Tibial nerve (tissue), 4 donors: ENCODE results near the gene EXD1. TPM values are rescaled to one million over a fixed set of nuclear protein-coding genes. Genes with fewer than 3 reads are reported as not detected.
A peak's percentile ranks its signal among the peaks of the same experiment; 100 is the strongest.

Experiments
- DNase-seq, 2 donors: peaks; one replicate each; pipeline ENCODE4 v3.0.0-alpha.2; 2019; ENCODE audit warnings: low spot score in 2 of 2
- H3K27ac ChIP-seq, 4 donors: fragments of 200-600 bp; sonication (generic) in 3 of 4; one replicate each; pipeline ENCODE4 v1.5.1; 2017 to 2019; ENCODE audit warnings: mild to moderate bottlenecking in 1 of 4
- H3K27me3 ChIP-seq, 2 donors: fragments of 200-600 bp; sonication (generic) in 1 of 2; one replicate each; pipeline versions ENCODE4 v1.5.1 to v1.6.0; 2017 to 2019
- H3K36me3 ChIP-seq, 3 donors: fragments of 200-600 bp; sonication (generic); one replicate each; pipeline ENCODE4 v1.5.1; 2018 to 2019
- H3K4me1 ChIP-seq, 4 donors: fragments of 200-600 bp; sonication (generic) in 3 of 4; one replicate each; pipeline ENCODE4 v1.5.1; 2017 to 2019
- H3K4me3 ChIP-seq, 4 donors: fragments of 200-600 bp; sonication (generic) in 3 of 4; one replicate each; pipeline ENCODE4 v1.5.1; 2017 to 2019; ENCODE audit warnings: mild to moderate bottlenecking in 1 of 4, moderate library complexity in 1 of 4
- H3K9me3 ChIP-seq, 4 donors: fragments of 200-600 bp; sonication (generic) in 3 of 4; one replicate each; pipeline ENCODE4 v1.5.1; 2017 to 2019
- EP300 ChIP-seq, 2 donors: sonication (generic); formaldehyde crosslinking; IDR thresholded peaks; one replicate each; pipeline ENCODE4 v1.6.1; 2017; ENCODE audit warnings: antibody characterized with exemption in 2 of 2, mild to moderate bottlenecking in 1 of 2
- POLR2A ChIP-seq, 2 donors: fragments of 450-650 bp; IDR thresholded peaks; one replicate each; pipeline ENCODE4 v1.6.1; 2017; ENCODE audit warnings: antibody characterized with exemption in 2 of 2, mild to moderate bottlenecking in 2 of 2, moderate library complexity in 2 of 2
- WGBS, 2 donors: methylation state at CpG; one replicate each; pipeline ENCODE4 v1.1.5; 2018; 5-methylcytosine and 5-hydroxymethylcytosine counted together
- total RNA-seq, 4 donors: library from RNA; depleted of rRNA; stranded (reverse); fragments of >200 nt; gene quantifications; one replicate each; pipeline ENCODE4 v1.1.0, GENCODE V29; 2016
- TF ChIP-seq, protein P1 (sequence below), 5 experiments: fragments of 200-600 bp in 3 of 5; fragments of 450-650 bp in 2 of 5; sonication (generic) in 3 of 5; IDR thresholded peaks; one replicate each; pipeline ENCODE4 v1.5.1; 2016 to 2019; ENCODE audit warnings: antibody characterized with exemption in 5 of 5, mild to moderate bottlenecking in 3 of 5, moderate library complexity in 2 of 5

EXD1 gene
- total RNA-seq, 4 donors from 2014 or later, result not detected

DNA sequence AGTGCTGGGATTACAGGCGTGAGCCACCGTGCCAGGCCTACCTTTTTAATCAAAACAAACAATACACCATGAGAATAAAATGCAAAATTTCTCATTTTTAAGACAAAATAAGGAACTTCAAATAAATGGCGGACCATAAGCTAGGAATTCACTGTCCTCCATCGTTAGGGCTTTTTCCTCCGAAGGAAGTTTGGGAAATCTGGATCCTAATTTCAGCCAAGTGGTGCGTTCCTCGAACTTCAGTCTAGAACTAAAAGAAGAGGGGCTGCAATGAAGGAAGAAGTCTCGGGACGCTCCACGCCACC lies 260 bp downstream of the EXD1 start:
- H3K27ac ChIP-seq, result peak overlapping the region in 3 of 4 donors; percentile 91 to 96 (median 92)
- no peaks in the 10 kb centered on the region for H3K27me3 ChIP-seq
- H3K4me1 ChIP-seq, result peaks cover 0 to 28% (median 10%) of the 10 kb centered on the region in 4 donors
- 28 to 32% methylated on average over 10 of the region's 10 CpGs for WGBS, 2 donors
- no peaks in the 10 kb centered on the region for H3K36me3 ChIP-seq
- H3K4me3 ChIP-seq, result peak overlapping the region; percentile 70 to 98 (median 90)
- H3K9me3 ChIP-seq, result no peaks in the 10 kb centered on the region
- DNase-seq, result no peak
- TF ChIP-seq EP300 (IDR thresholded peaks at IDR 0.05), result no peak
- TF ChIP-seq, protein P1, sequence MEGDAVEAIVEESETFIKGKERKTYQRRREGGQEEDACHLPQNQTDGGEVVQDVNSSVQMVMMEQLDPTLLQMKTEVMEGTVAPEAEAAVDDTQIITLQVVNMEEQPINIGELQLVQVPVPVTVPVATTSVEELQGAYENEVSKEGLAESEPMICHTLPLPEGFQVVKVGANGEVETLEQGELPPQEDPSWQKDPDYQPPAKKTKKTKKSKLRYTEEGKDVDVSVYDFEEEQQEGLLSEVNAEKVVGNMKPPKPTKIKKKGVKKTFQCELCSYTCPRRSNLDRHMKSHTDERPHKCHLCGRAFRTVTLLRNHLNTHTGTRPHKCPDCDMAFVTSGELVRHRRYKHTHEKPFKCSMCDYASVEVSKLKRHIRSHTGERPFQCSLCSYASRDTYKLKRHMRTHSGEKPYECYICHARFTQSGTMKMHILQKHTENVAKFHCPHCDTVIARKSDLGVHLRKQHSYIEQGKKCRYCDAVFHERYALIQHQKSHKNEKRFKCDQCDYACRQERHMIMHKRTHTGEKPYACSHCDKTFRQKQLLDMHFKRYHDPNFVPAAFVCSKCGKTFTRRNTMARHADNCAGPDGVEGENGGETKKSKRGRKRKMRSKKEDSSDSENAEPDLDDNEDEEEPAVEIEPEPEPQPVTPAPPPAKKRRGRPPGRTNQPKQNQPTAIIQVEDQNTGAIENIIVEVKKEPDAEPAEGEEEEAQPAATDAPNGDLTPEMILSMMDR (IDR thresholded peaks at IDR 0.05), result no peak
- TF ChIP-seq POLR2A (IDR thresholded peaks at IDR 0.05), result no peak

DNA sequence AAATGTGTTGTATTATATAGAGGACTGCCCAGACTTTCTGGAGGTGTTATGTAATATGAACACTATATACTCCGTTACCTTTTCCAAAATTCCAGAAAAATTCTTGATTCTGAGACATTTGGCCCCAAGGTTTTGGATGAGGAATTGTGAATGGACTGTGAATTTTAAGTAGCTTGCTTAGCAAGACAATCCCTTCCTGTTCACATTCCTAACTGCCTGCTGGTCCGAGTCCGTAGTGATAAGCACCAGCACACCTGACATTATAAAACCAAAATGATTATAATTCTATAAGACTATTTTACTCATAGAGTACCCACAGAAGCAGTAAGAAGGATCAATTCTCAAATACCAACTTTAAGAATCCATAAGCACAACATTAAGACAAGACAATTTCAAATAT lies 11.2 kb downstream of the EXD1 start:
- Histone ChIP-seq H3K4me3 (no peak overlapping the region), H3K4me1 (no peaks in the 10 kb centered on the region), H3K27ac (no peak overlapping the region), H3K36me3 (no peaks in the 10 kb centered on the region), H3K27me3 (peaks cover 0 to 11% of the 10 kb centered on the region in 2 donors), H3K9me3 (no peaks in the 10 kb centered on the region)
- TF ChIP-seq, protein P1 (IDR thresholded peaks at IDR 0.05), result no peak
- TF ChIP-seq EP300 (IDR thresholded peaks at IDR 0.05) (no peak), POLR2A (IDR thresholded peaks at IDR 0.05) (no peak)
- DNase-seq, result no peak
- WGBS, 2 donors, result 62 to 65% methylated on average over 3 of the region's 3 CpGs

DNA sequence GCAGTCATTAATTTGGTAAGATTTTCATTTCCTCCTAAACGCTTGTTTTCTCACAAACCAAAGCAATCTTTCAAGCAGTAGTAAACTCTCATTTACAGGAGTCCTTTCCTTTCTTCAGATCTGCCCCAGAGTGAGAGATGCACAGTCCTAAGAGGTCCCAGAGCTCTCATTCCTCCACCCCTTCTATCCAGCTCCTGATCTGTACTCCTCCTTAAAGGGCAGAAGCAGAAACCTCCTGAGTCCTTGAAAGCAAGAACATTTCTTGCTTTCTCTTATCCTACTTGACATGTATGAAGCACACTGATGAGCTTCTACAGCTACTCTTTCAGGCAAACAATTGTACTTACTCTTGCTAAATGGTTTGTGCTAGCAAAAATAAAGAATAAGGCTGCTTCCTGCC lies 11.7 kb downstream of the EXD1 start:
- no peaks in the 10 kb centered on the region for H3K36me3 ChIP-seq
- no peak for DNase-seq
- no peak overlapping the region for H3K27ac ChIP-seq
- WGBS, 2 donors, result 38 to 41% methylated on average over 1 of the region's 1 CpG
- TF ChIP-seq, protein P1 (IDR thresholded peaks at IDR 0.05), result no peak
- no peak for TF ChIP-seq EP300 (IDR thresholded peaks at IDR 0.05)
- TF ChIP-seq POLR2A (IDR thresholded peaks at IDR 0.05), result no peak
- peaks cover 0 to 15% of the 10 kb centered on the region in 2 donors for H3K27me3 ChIP-seq
- no peak overlapping the region for H3K4me3 ChIP-seq
- H3K9me3 ChIP-seq, result no peaks in the 10 kb centered on the region
- H3K4me1 ChIP-seq, result no peaks in the 10 kb centered on the region

DNA sequence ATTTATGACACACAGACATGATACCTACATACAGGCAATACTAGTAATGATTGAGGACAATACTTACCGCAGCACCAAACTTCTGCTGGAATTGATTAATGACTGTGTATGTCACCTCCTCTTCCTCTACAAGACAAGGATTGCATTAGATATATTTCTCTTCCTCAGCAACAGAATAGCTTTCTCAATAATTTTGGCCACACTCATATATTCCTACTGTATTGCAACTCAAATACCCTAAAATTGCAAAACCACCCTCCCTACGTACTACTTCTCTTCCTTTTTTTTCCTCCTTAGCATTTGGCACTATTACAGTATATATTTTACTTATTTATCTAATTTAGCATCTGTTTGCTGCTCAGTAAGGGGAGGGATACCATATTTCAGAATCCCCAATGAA lies 14.8 kb downstream of the EXD1 start:
- TF ChIP-seq POLR2A (IDR thresholded peaks at IDR 0.05) (no peak), EP300 (IDR thresholded peaks at IDR 0.05) (no peak)
- TF ChIP-seq, protein P1 (IDR thresholded peaks at IDR 0.05), result no peak
- Histone ChIP-seq H3K27me3 (peaks cover 0 to 33% of the 10 kb centered on the region in 2 donors), H3K36me3 (no peaks in the 10 kb centered on the region), H3K4me1 (no peaks in the 10 kb centered on the region), H3K9me3 (no peaks in the 10 kb centered on the region), H3K27ac (no peak overlapping the region), H3K4me3 (no peak overlapping the region)
- DNase-seq, result no peak
- 76 to 77% methylated on average over 2 of the region's 2 CpGs for WGBS, 2 donors

DNA sequence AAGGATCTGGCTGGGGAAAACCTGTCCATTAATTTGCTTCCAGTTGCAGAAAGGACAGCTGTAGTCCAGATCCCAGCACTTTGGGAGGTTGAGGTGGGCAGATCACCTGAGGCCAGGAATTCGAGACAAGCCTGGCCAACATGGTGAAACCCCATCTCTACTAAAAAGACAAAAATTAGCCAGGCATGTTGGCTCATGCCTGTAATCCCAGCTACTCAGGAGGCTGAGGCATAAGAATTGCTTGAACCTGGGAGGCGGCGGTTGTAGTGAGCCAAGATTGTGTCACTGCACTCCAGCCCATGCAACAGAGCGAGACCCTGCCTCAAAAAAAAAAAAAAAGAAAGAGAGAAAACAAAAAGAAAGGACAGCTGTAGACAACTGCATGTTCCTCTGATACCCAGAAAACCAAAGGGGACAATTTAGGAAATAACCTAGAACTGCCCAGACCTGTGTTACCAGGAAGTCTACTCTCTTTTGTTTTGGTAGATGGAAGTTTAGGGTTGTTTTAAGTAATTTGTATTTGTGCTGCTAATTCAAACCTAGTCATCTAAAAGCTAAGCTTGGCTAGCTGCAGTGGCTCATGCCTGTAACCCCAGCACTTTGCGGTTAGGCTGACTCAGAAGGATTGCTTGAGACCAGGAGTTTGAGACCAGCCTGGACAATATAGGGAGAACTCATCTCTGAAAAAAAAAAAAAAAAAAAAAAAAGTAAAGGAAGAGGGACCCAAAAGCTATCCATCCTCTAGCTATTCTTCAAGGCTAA lies 22.7 kb downstream of the EXD1 start:
- H3K4me3 ChIP-seq, result no peak overlapping the region
- DNase-seq, result no peak
- no peaks in the 10 kb centered on the region for H3K4me1 ChIP-seq
- WGBS, 2 donors, result 84 to 91% methylated on average over 5 of the region's 5 CpGs
- no peaks in the 10 kb centered on the region for H3K9me3 ChIP-seq
- no peaks in the 10 kb centered on the region for H3K36me3 ChIP-seq
- no peak overlapping the region for H3K27ac ChIP-seq
- TF ChIP-seq EP300 (IDR thresholded peaks at IDR 0.05), result no peak
- H3K27me3 ChIP-seq, result peaks cover 0 to 34% of the 10 kb centered on the region in 2 donors
